ENCODE measurements around the gene ACOT8. TPM values are rescaled to one million over a fixed set of nuclear protein-coding genes. Genes with fewer than 3 reads are reported as not detected.

ACOT8 gene
- total RNA-seq, 1 donor from 2014 or later = 27.6 TPM

DNA sequence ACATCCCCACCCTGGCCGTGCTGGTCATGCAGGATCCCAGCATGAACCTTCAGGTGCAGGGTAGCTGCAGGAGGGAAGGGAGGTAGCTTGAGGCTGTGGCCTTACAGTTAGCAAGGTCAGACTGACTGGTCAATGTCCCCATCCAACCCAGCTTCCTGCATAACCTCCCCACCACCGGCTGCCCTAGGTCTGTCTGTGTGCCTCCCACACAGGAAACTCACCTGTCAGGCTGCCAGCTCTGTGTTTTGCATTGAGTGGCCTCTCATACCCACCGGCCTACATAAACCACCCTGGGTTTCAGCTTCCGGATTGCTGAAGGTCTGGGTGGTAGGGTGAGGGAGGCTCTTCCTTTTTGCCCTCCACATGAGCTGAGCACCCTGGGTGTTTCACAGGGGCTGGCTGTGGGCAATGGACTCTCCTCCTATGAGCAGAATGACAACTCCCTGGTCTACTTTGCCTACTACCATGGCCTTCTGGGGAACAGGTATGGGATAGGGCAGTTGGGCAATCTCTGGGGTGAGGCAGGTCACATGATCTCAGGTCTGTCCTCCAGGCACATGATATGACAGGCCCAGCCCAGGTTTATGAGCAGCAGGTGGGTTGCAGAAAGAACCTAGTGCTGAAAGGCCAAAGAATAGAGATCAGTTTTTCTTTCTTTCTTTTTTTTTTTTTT, 35.8 kb upstream of the ACOT8 start:
- DNase-seq = peak; percentile 56
- Mint-ChIP-seq H3K9me3 (no peaks in the 10 kb centered on the region), H3K4me3 (peak overlapping the region; percentile 95), H3K27me3 (no peaks in the 10 kb centered on the region), H3K36me3 (ENCODE audit: low read depth) (peaks cover 10% of the 10 kb centered on the region), H3K4me1 (peaks cover 17% of the 10 kb centered on the region), H3K27ac (peak overlapping the region; percentile 66)
- intact Hi-C loops (cut with micrococcal nuclease) = no loop called here

DNA sequence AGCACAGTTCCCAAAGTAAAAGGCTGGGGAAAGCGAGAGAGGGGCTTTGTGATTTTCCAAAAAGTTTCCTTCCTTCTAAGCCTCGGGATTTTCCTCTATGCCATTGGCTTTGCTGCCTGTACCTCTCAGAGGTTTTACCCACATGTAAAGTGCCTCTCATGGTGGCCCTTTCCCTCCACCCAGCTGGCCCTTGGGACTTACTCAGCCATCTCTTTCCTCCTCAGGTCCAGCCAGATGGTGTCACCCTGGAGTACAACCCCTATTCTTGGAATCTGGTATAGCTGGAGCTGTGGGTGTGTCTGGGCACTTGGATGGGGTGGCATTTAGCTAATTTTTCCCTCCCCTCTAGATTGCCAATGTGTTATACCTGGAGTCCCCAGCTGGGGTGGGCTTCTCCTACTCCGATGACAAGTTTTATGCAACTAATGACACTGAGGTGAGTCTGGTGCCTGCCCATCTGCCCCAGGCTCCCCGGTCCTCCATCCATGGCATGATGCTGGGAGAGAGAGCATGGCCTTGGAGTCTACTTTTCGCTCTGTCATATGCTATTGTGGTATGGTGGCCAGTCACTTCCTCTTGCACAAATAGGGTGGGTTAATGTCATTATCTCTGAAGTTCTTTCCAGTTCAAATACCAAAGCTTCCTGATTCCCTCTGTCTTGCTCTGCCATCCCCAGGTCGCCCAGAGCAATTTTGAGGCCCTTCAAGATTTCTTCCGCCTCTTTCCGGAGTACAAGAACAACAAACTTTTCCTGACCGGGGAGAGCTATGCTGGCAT, 35.0 kb upstream of the ACOT8 start:
- Mint-ChIP-seq H3K27me3 (no peaks in the 10 kb centered on the region), H3K36me3 (ENCODE audit: low read depth) (peaks cover 5% of the 10 kb centered on the region)
- intact Hi-C loops (cut with micrococcal nuclease) = no loop called here

DNA sequence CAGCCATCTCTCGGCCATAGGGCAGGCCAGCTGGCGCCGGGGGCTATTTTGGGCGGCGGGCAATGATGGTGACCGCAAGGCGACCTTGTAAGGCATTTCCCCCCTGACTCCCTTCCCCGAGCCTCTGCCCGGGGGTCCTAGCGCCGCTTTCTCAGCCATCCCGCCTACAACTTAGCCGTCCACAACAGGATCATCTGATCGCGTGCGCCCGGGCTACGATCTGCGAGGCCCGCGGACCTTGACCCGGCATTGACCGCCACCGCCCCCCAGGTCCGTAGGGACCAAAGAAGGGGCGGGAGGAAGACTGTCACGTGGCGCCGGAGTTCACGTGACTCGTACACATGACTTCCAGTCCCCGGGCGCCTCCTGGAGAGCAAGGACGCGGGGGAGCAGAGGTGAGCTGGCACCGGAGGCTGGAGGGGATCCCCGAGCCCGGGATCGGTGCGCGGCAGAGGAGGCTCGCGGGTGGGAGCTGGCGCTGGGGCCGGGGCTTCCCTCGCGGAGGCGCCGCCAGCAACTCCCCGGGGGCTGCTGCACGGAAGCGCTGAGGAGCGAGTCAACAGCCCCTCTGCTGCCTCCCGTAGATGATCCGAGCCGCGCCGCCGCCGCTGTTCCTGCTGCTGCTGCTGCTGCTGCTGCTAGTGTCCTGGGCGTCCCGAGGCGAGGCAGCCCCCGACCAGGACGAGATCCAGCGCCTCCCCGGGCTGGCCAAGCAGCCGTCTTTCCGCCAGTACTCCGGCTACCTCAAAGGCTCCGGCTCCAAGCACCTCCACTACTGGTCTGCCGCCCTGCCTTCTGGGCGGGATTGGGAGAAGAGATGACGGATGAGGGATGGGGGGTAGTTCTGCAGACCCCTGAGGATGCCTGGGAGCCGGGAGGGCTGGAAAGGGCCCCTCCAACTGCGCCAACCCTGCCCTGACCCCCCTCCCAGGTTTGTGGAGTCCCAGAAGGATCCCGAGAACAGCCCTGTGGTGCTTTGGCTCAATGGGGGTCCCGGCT, 34.1 kb upstream of the ACOT8 start, which contains the start of the genes CTSA and NEURL2:
CTSA (plus strand) TSS at position 351 of the 999 bp plus-strand sequence; CDS start at position 585, 234 bp downstream.
NEURL2 (minus strand) TSS at position 224 of the 999 bp plus-strand sequence; CDS start at position 7, 217 bp downstream.
- Mint-ChIP-seq H3K9me3 (no peaks in the 10 kb centered on the region), H3K27ac (peak within 1 kb of the TSS; percentile 92), H3K4me3 (peak within 1 kb of the TSS; percentile 95), H3K36me3 (ENCODE audit: low read depth) (peaks cover 5% of the 10 kb centered on the region), H3K27me3 (no peaks in the 10 kb centered on the region), H3K4me1 (peaks cover 17% of the 10 kb centered on the region)
- peak; percentile 96 for DNase-seq
- intact Hi-C loops (cut with micrococcal nuclease) = loop anchor here (1.0 to 2.0 kb wide), 4 partner anchors 10 to 44 kb away; partner anchors contain the start of genes ACOT8, PCIF1, ZSWIM1 and ZSWIM3

More for the DNA sequence above, 35.0 kb upstream of the ACOT8 start:
- DNase-seq = peak; percentile 57
- no peaks in the 10 kb centered on the region for H3K9me3 Mint-ChIP-seq
- peak overlapping the region; percentile 66 for H3K27ac Mint-ChIP-seq
- peaks cover 17% of the 10 kb centered on the region for H3K4me1 Mint-ChIP-seq
- peak overlapping the region; percentile 95 for H3K4me3 Mint-ChIP-seq

DNA sequence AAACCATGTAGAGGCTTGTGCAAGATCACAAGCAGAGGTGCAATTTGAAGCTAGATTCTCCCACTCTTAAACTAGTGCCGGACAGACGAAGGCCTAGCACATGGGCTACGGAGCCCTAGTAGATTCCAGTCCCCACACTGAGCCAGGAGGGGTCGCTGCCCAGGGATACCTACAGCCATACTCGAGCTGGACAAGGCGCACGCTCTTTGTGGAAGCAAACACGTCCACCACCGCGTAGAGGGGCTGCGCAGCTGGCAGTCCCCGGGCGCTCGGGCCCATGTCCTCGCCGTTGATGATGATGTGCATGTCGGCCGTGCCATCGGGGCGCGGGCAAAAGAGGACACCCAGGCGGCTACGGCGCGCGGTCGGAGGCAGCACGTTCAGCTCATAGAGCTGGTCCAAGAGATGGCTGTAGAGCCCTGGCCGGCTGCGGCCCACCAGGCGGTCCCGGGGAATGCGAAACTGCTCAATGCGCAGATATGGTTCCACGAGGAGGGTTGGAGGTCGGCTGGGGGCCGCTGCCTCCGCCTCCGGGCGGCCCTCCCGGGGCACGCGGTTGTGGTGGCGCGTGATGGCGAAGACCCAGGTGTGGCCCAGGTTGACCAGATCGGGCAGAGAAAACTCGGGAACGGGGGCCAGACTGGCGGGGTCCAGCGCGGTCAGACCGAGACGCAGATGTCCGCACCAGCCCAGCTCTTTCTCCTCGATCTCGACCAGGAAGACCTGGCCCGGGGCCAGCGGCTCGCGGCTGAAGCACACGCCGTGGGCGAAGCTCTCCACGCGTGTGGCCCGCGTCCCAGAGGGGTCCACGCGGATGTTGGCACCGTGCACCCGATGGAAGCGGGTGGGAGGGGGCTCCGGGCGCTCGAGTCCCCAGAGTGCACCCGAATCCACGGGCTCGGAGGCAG, 33.1 kb upstream of the ACOT8 start:
- Mint-ChIP-seq H3K4me3 (peak overlapping the region; percentile 95), H3K9me3 (no peaks in the 10 kb centered on the region), H3K27me3 (no peaks in the 10 kb centered on the region), H3K36me3 (ENCODE audit: low read depth) (peaks cover 5% of the 10 kb centered on the region), H3K27ac (peak overlapping the region; percentile 92), H3K4me1 (peaks cover 19% of the 10 kb centered on the region)
- DNase-seq = peak; percentile 79
- intact Hi-C loops (cut with micrococcal nuclease) = loop anchor here (2.0 kb wide), 1 partner anchor 44 kb away; the partner anchor contains the start of gene PCIF1

DNA sequence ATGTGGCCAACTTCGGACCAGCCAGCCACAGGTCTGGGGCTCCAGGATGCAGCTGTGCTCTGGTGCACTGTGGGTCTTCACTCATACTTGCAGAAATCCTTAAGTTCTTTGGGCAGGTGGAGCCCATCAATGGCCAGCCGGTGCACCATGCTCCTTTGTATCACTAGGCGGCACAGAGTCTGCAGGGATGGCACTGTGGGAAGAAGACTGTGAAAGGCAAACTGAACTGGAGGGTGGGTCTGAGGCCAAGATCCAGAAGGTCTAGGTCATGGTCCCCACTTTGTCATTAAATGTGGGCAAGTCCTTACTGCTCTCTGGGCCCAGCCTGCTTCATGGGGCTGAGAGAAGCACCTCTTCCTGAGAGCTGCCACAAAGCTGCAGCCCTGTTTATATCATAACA, 31.5 kb upstream of the ACOT8 start:
- Mint-ChIP-seq H3K9me3 (no peaks in the 10 kb centered on the region), H3K4me3 (no peak overlapping the region), H3K36me3 (ENCODE audit: low read depth) (peaks cover 12% of the 10 kb centered on the region), H3K27me3 (no peaks in the 10 kb centered on the region), H3K4me1 (peaks cover 24% of the 10 kb centered on the region), H3K27ac (no peak overlapping the region)
- intact Hi-C loops (cut with micrococcal nuclease) = no loop called here
- DNase-seq = peak; percentile 51

DNA sequence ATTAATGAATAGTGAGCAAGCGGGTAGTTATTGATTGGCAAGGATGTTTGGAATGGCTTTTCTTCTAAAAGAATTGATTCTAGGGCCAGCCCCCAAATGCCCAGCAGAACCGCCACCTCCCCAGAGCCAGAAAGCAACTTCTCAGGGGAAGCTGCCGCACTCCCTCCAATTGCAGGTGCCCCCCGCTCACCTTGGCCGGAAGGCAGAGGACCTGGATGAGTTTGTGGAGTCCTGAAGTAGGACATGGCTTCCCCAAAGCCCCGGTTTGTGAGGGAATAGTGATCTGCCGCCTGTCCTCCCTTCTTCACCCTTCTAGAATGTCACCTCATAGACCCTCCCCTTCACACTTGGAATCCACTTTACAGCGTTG, 30.1 kb upstream of the ACOT8 start, which contains the start of gene SPATA25:
SPATA25 (minus strand) TSS at position 277 of the 370 bp plus-strand sequence; CDS start at position 245, 32 bp downstream.
- H3K9me3 Mint-ChIP-seq = no peaks in the 10 kb centered on the region
- peaks cover 31% of the 10 kb centered on the region for H3K4me1 Mint-ChIP-seq
- H3K27ac Mint-ChIP-seq = no peak within 1 kb of the TSS
- intact Hi-C loops (cut with micrococcal nuclease) = no loop called here
- H3K36me3 Mint-ChIP-seq (ENCODE audit: low read depth) = peaks cover 19% of the 10 kb centered on the region
- no peak within 1 kb of the TSS for H3K4me3 Mint-ChIP-seq
- no peak for DNase-seq
- H3K27me3 Mint-ChIP-seq = no peaks in the 10 kb centered on the region

DNA sequence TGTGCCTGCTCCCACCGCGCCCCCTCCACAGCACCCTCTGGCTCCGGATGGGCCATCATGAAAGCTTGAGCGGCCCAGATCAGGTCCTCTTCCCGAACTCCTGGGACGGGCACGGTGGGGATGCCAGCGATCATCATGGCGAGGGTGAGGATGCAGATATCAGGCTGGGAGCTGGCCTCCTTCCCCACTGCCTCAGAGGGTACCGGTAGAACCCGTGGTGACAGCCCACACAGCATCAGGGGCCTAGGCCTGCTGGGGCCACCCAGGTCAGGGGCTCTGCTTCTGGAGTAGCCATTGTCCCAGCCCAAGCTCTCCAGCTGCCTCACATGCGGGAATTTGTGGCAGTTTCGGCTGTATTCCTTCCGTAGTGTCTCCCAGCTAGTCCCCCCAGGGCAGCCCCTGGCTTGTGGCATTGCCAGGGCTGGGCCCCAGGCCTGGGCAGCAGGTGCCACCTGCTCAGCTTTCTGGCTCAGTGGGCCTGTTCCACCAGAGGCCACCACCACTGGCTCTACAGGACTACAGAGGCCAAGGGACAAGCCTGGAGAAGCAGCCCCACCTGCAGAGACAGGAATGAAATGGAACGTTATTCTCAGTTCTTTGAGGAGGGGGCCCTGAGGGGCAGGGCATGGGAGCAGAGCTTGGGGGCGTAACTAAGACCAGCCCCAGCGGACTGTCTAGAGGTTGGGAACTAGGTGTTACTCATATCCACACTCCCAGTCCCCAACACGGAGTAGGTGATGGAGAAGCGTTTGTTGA, 29.6 kb upstream of the ACOT8 start:
- H3K36me3 Mint-ChIP-seq (ENCODE audit: low read depth) = peaks cover 23% of the 10 kb centered on the region
- intact Hi-C loops (cut with micrococcal nuclease) = no loop called here
- DNase-seq = peak; percentile 52
- no peaks in the 10 kb centered on the region for H3K27me3 Mint-ChIP-seq
- no peak overlapping the region for H3K4me3 Mint-ChIP-seq
- H3K9me3 Mint-ChIP-seq = no peaks in the 10 kb centered on the region
- peaks cover 30% of the 10 kb centered on the region for H3K4me1 Mint-ChIP-seq
- no peak overlapping the region for H3K27ac Mint-ChIP-seq

DNA sequence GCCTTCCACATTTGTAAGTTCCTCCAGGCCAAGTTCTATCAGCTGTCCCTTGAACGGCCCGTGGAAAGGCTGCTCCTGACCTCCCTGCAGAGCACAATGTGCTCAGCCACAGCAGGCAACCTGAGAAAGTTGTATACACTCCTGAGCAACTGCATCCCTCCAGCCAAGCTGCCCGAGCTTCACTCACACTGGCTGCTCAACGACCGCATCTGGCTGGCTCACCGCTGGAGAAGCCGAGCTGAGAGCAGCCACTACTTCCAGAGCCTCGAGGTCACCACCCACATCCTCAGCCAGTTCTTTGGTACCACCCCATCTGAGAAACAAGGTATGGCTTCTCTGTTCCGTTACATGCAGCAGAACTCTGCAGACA, 25.9 kb upstream of the ACOT8 start:
- Mint-ChIP-seq H3K9me3 (no peaks in the 10 kb centered on the region), H3K27me3 (no peaks in the 10 kb centered on the region), H3K36me3 (ENCODE audit: low read depth) (peaks cover 32% of the 10 kb centered on the region), H3K27ac (peak overlapping the region; percentile 41), H3K4me1 (peaks cover 33% of the 10 kb centered on the region), H3K4me3 (peak overlapping the region; percentile 32)
- peak; percentile 51 for DNase-seq
- intact Hi-C loops (cut with micrococcal nuclease) = loop anchor here (5.0 kb wide), 1 partner anchor 71 kb away; the partner anchor contains the start of gene UBE2C

DNA sequence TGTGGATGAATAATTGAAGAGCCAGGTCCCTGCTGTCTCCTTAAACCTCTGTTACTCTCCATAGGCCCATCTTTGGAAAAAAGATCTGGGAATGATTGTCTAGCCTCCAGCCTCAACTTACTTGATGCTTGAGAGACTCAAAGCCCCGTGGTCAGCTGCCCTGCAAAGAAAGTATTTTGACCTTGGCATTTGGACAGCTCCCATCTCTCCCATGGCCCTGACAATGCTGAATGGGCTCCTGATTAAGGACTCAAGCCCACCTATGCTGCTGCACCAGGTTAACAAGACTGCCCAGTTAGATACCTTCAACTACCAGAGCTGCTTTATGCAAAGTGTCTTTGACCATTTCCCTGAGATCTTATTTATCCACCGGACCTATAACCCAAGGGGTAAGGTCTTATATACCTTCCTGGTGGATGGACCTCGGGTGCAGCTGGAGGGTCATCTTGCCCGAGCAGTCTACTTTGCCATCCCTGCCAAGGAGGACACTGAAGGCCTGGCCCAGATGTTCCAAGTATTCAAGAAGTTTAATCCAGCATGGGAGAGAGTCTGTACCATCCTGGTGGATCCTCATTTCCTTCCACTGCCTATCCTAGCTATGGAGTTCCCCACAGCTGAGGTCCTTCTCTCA, 25.4 kb upstream of the ACOT8 start:
- peak; percentile 54 for DNase-seq
- intact Hi-C loops (cut with micrococcal nuclease) = loop anchor here (5.0 kb wide), 1 partner anchor 70 kb away; the partner anchor contains the start of gene UBE2C
- H3K27ac Mint-ChIP-seq = peak overlapping the region; percentile 41
- H3K4me1 Mint-ChIP-seq = peaks cover 33% of the 10 kb centered on the region
- H3K36me3 Mint-ChIP-seq (ENCODE audit: low read depth) = peaks cover 32% of the 10 kb centered on the region
- peak overlapping the region; percentile 77 for H3K4me3 Mint-ChIP-seq
- no peaks in the 10 kb centered on the region for H3K9me3 Mint-ChIP-seq
- no peaks in the 10 kb centered on the region for H3K27me3 Mint-ChIP-seq

DNA sequence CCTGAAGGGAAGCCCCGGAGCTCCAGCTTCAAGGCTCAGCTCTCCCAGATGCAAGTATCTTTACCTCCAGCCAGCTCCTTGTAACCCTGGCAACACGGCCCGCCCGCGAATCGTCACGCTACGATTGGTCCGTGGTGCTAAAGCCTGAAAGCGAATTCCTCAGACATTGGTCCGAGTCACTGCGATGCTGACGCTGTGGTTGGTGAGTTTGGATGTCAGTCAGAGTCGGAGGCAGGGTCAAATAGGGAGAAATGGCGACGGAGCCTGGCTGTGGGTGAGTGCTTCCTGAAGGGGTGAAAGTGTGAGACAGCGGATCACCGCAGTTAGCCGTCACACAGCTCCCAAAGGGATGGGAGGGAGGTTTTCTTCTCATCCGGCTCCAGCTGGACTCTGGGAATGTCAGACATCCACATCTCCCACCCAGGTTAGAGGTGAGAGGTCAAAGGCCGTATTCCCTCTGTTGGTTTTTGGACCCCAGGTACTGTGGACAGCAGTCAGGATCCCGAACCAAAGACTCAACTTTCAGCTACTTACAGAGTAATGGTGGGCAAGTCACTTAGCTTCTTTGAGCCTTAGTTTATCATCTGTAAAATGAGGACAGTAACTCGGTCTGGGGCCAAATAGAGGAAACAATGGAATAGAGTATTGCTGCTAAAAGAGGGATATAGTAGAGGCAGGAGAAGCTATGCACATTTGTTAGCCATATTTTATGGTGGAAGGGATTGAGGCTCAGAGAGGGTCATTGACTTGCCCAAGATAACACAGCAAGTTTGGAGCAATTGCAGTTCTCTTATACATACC, 24.0 kb upstream of the ACOT8 start, which contains the start of gene ZSWIM1:
ZSWIM1 (plus strand) TSS at position 240 of the 801 bp plus-strand sequence. CDS start 1,366 bp downstream, outside the sequence.
- intact Hi-C loops (cut with micrococcal nuclease) = loop anchor here (1.0 to 5.0 kb wide), 4 partner anchors 10 to 69 kb away; partner anchors contain the start of genes ACOT8, CTSA, NEURL2 and PCIF1
- Mint-ChIP-seq H3K9me3 (no peaks in the 10 kb centered on the region), H3K4me3 (peak within 1 kb of the TSS; percentile 92), H3K27ac (peak within 1 kb of the TSS; percentile 82), H3K36me3 (ENCODE audit: low read depth) (peaks cover 32% of the 10 kb centered on the region), H3K27me3 (no peaks in the 10 kb centered on the region), H3K4me1 (peaks cover 33% of the 10 kb centered on the region)
- peak; percentile 100 for DNase-seq

Measured in activated CD4-positive, alpha-beta T cell treated with anti-CD3 and anti-CD28 coated beads, Interleukin-2, amount 10 ng/mL, durations not matched to agents 24 days and 14 days (primary cell).